GM23338 (cell line): Measurements from ENCODE around the gene MMP15. TPM values are rescaled to one million over a fixed set of nuclear protein-coding genes. Genes with fewer than 3 reads are reported as not detected.

Source experiments
- ATAC-seq: fragments of 200-7000 bp; cut with Tn5 transposase; 3 replicates; pipeline ENCODE4 v1.9.1; 2020
- DNase-seq: peaks from one replicate; pipeline ENCODE4 v3.0.0-alpha.2; 2015; ENCODE audit warnings: low spot score
- H2AFZ ChIP-seq: fragments of 200-600 bp; sonication (generic); 2 replicates; pipeline ENCODE4 v1.8.0; 2016; ENCODE audit warnings: antibody characterized with exemption, mild to moderate bottlenecking, moderate library complexity
- H3F3A ChIP-seq: fragments of 200-600 bp; sonication (generic); replicated peaks from 2 replicates; pipeline ENCODE4 v1.8.0; 2017; ENCODE audit warnings: antibody characterized with exemption, mixed run types, low read depth
- H3K27ac ChIP-seq: fragments of 200-600 bp; sonication (generic); 2 replicates; pipeline ENCODE4 v1.6.1; 2016; ENCODE audit warnings: low read depth
- H3K27me3 ChIP-seq: fragments of 200-600 bp; sonication (generic); 2 replicates; pipeline ENCODE4 v1.8.0; 2016; ENCODE audit warnings: mild to moderate bottlenecking, mixed run types, moderate library complexity; ENCODE audit not compliant: insufficient read depth
- H3K36me3 ChIP-seq: fragments of 200-600 bp; sonication (generic); 2 replicates; pipeline ENCODE4 v1.8.0; 2016; ENCODE audit warnings: mild to moderate bottlenecking; ENCODE audit not compliant: insufficient read depth
- H3K4me1 ChIP-seq: fragments of 200-600 bp; sonication (generic); 2 replicates; pipeline ENCODE4 v1.8.0; 2016; ENCODE audit warnings: mild to moderate bottlenecking, moderate library complexity; ENCODE audit not compliant: insufficient read depth
- H3K4me2 ChIP-seq: fragments of 200-600 bp; sonication (generic); 2 replicates; pipeline ENCODE4 v1.7.1; 2017; ENCODE audit warnings: mixed run types
- H3K4me3 ChIP-seq: fragments of 200-600 bp; sonication (generic); 2 replicates; pipeline ENCODE4 v1.6.1; 2016; ENCODE audit warnings: mixed run types
- H3K79me2 ChIP-seq: fragments of 200-600 bp; sonication (generic); replicated peaks from 2 replicates; pipeline ENCODE4 v1.8.0; 2017; ENCODE audit warnings: mild to moderate bottlenecking; ENCODE audit not compliant: insufficient read depth
- H3K9me2 ChIP-seq: fragments of 200-600 bp; sonication (generic); 2 replicates; pipeline ENCODE4 v1.8.0; 2017; ENCODE audit not compliant: insufficient read depth
- H4K20me1 ChIP-seq: fragments of 200-600 bp; sonication (generic); replicated peaks from 2 replicates; pipeline ENCODE4 v1.8.0; 2017; ENCODE audit warnings: mild to moderate bottlenecking; ENCODE audit not compliant: insufficient read depth
- H3K27ac Mint-ChIP-seq: 2 replicates; pipeline ENCODE4 v1.8.0; 2020; ENCODE audit warnings: inconsistent platforms, mild to moderate bottlenecking, moderate library complexity, mixed read lengths
- H3K27me3 Mint-ChIP-seq: 3 replicates; pipeline ENCODE4 v1.8.0; 2022; ENCODE audit warnings: low read depth, mild to moderate bottlenecking, moderate library complexity, mixed read lengths, inconsistent platforms; ENCODE audit not compliant: insufficient read depth, poor library complexity
- H3K36me3 Mint-ChIP-seq: 3 replicates; pipeline ENCODE4 v1.8.0; 2021; ENCODE audit warnings: low read depth, mild to moderate bottlenecking, inconsistent platforms, moderate library complexity, mixed read lengths
- H3K4me1 Mint-ChIP-seq: 3 replicates; pipeline ENCODE4 v1.8.0; 2020; ENCODE audit warnings: mild to moderate bottlenecking, inconsistent platforms, mixed read lengths
- H3K4me3 Mint-ChIP-seq: 3 replicates; pipeline ENCODE4 v1.8.0; 2021; ENCODE audit warnings: moderate library complexity, mild to moderate bottlenecking, inconsistent platforms, mixed read lengths
- H3K9me3 Mint-ChIP-seq: 3 replicates; pipeline ENCODE4 v1.8.0; 2020; ENCODE audit warnings: moderate library complexity, mild to moderate bottlenecking, inconsistent platforms, mixed read lengths
- CREB1 ChIP-seq: fragments of 250-450 bp; sonication (Bioruptor Pico); IDR thresholded peaks from 2 replicates; pipeline ENCODE4 v1.5.0; 2020; ENCODE audit warnings: low read depth, mild to moderate bottlenecking, moderate library complexity
- CTCF ChIP-seq, 2 experiments: fragments of 200-600 bp in 1 of 2; sonication (generic) in 1 of 2; conservative IDR thresholded peaks; 2 replicates each; pipeline versions ENCODE4 v1.5.1 to v1.6.1; 2016 to 2017; ENCODE audit warnings: antibody characterized with exemption in 2 of 2, low read depth in 2 of 2, mild to moderate bottlenecking in 2 of 2, moderate library complexity in 1 of 2
- ETS1 ChIP-seq: IDR thresholded peaks from 2 replicates; pipeline ENCODE4 v1.6.1; 2016; ENCODE audit warnings: antibody characterized with exemption
- EZH2 ChIP-seq: fragments of 200-600 bp; sonication (generic); IDR thresholded peaks from one replicate; pipeline ENCODE4 v1.8.0; 2017; ENCODE audit warnings: antibody characterized with exemption, mild to moderate bottlenecking, low read depth; ENCODE audit not compliant: unreplicated experiment
- EZH2phosphoT487 ChIP-seq: fragments of 200-600 bp; sonication (generic); IDR thresholded peaks from one replicate; pipeline ENCODE4 v1.8.1; 2018; ENCODE audit warnings: antibody characterized with exemption; ENCODE audit not compliant: unreplicated experiment
- NANOG ChIP-seq: IDR thresholded peaks from 2 replicates; pipeline ENCODE4 v1.6.1; 2016; ENCODE audit warnings: antibody characterized with exemption, borderline replicate concordance
- POLR2AphosphoS5 ChIP-seq: IDR thresholded peaks from 2 replicates; pipeline ENCODE4 v1.6.1; 2016; ENCODE audit warnings: antibody characterized with exemption, low read depth
- REST ChIP-seq: IDR thresholded peaks from one replicate; pipeline ENCODE4 v1.6.1; 2018; ENCODE audit warnings: antibody characterized with exemption; ENCODE audit not compliant: unreplicated experiment
- STAT1 ChIP-seq: IDR thresholded peaks from one replicate; pipeline ENCODE4 v1.6.1; 2016; ENCODE audit warnings: antibody characterized with exemption; ENCODE audit not compliant: unreplicated experiment
- ZNF331 ChIP-seq: fragments of 250-450 bp; sonication (Bioruptor Pico); IDR thresholded peaks from 2 replicates; pipeline ENCODE4 v1.5.0; 2020; ENCODE audit warnings: low read depth, mild to moderate bottlenecking, moderate library complexity
- polyA plus RNA-seq: library from polyadenylated mRNA; unstranded; fragments of >200 nt; fragmentation: Nextera tagmentation; extraction: Ambion mirVana; gene quantifications from 2 replicates; pipeline ENCODE4 v1.2.1, GENCODE V29; 2016
- total RNA-seq: library from RNA; depleted of rRNA; stranded (reverse); fragments of >200 nt; shearing (Covaris generic); gene quantifications from 2 replicates; pipeline ENCODE4 v1.2.3, GENCODE V29; 2014

MMP15 gene
- total and polyA plus RNA-seq, 2 experiments from 2014 or later, result 10.9 to 79.1 TPM

- Histone ChIP-seq H3K9me2 (no peaks in the 10 kb centered on the region), H4K20me1 (no peaks in the 10 kb centered on the region), H3K27ac (no peak overlapping the region), H3K79me2 (no peaks in the 10 kb centered on the region), H3F3A (peaks cover 7% of the 10 kb centered on the region), H3K36me3 (no peaks in the 10 kb centered on the region), H3K27me3 (no peaks in the 10 kb centered on the region), H3K4me3 (no peak overlapping the region), H3K4me2 (no peak overlapping the region), H2AFZ (0 out of 2 replicates have a peak overlapping the region, but pooled peaks have one; percentile 38), H3K4me1 (peaks cover 10% of the 10 kb centered on the region)
- Mint-ChIP-seq H3K36me3 (no peaks in the 10 kb centered on the region), H3K4me3 (no peak overlapping the region), H3K27me3 (peaks cover 7% of the 10 kb centered on the region), H3K9me3 (no peaks in the 10 kb centered on the region), H3K27ac (no peak overlapping the region), H3K4me1 (peaks cover 17% of the 10 kb centered on the region)
- no peak for TF ChIP-seq NANOG
- TF ChIP-seq REST, result no peak
- TF ChIP-seq POLR2AphosphoS5, result no peak
- ATAC-seq (peak; percentile 78), DNase-seq (no peak)
Measured at GRCh38 chr16:58084635-58085034, 59.1 kb downstream of the MMP15 start.

GRCh38 chr16:58085171-58085570 lies 59.6 kb downstream of the MMP15 start:
- ATAC-seq (no peak), DNase-seq (no peak)
- no peak overlapping the region for H3K4me3 ChIP-seq
- H3K36me3 ChIP-seq, result no peaks in the 10 kb centered on the region
- Mint-ChIP-seq H3K4me1 (peaks cover 17% of the 10 kb centered on the region), H3K36me3 (no peaks in the 10 kb centered on the region), H3K9me3 (no peaks in the 10 kb centered on the region), H3K27ac (no peak overlapping the region), H3K4me3 (no peak overlapping the region), H3K27me3 (peaks cover 7% of the 10 kb centered on the region)
- no peaks in the 10 kb centered on the region for H3K27me3 ChIP-seq
- no peaks in the 10 kb centered on the region for H4K20me1 ChIP-seq
- no peaks in the 10 kb centered on the region for H3K9me2 ChIP-seq
- H3K4me2 ChIP-seq, result no peak overlapping the region
- no peak overlapping the region for H3K27ac ChIP-seq
- H3K79me2 ChIP-seq, result no peaks in the 10 kb centered on the region
- 0 out of 2 replicates have a peak overlapping the region, but pooled peaks have one; percentile 32 for H2AFZ ChIP-seq
- H3K4me1 ChIP-seq, result peaks cover 10% of the 10 kb centered on the region
- peaks cover 7% of the 10 kb centered on the region for H3F3A ChIP-seq
- TF ChIP-seq CTCF (conservative IDR thresholded peaks at IDR 0.05; ENCODE audit: low read depth in 2 of 2) (no peak), ETS1 (no peak), STAT1 (no peak), POLR2AphosphoS5 (no peak), EZH2phosphoT487 (no peak), CREB1 (CRISPR knock-in tag) (no peak), ZNF331 (no peak), EZH2 (no peak), REST (no peak)
